ENCODE data around the gene SRXN1.
"Not testable (repeated sequence)": the region's sequence is repeated elsewhere in the genome, so short reads cannot be mapped to it uniquely, and the experiment has no call there.

SRXN1 gene

DNA sequence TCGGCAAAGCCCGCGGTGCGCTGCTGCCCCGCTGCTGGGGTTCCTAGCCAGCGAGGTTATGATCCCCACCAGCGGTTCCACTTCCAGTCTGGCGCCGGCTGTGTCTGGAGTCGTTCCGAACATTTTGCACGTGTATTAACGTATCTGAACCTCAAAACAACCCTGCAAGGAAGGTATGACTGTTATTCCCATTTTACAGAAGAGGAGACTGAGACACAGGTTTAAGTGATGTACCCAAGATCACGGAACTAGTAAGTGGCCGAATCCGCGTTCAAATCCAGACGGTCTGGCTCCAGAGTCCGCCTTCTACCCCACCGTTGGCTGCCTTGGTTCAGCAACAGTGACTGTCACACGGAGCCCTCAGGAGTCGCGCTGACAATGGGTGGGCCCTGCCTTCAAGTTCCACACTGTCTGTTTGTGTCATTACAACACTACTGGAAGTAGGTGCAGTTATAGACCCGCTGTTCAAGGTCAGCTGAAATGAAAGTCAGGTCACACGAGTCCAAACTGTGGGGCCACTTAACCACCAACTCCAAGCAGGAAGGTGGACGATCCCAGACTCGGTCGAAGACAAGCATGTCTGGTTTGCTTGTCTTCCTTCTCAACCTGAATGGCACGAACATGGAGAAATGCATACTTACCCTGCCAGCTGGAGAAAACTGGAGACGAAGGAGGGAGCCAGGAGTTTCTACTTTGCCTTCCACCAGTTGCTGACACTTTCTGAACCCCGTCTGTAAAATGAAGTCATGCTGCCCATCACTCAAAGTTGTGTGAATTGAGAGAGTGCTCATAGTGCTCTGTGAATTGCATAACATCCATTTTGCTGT is 803 bp upstream of the SRXN1 start:
- no peak for DNase-seq

GRCh38 chr20:652615-653109 is 338 bp downstream of the SRXN1 start:
- no peak for DNase-seq

DNA sequence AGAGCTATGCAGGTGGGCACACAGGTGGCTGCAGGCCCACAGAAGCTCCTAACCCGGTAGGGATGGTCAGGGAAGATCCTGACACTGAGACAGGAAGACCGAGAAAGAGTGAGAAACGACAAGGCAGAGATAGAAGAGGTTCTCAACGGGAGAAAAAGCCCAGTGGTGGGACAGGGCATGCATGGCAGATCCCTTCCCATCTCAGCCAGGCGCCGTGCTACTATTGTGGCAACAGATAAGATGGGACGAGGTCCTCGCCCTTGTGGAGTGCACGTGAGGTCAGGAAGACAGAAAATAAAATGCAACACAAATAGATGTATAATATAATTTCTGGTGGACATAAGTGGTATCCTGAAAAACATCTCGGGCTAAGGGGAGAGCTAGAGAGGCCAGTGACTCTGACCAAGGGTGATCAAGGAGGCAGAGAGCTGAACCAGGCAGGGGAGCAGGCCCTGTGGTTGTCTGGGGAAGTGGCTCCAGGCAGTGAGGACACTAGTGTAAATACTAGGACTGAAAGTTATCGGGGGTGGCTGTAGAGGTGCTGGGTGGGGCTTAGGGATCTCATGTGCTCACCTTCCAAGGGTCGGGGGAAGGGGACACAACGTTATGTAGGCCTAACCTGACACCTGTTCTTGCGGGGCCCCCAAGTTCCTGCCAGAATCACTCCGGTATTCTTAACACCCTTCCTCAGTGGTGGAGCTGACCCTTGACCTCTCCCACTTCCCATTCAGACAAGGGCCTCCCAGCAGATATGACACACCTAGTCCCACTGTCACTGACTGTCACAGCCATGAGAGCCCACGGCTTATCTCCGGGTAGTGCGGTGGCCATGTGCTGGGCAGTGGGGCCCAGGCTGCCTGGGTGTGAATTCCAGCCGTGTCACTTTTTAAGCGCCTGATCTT is 1.0 kb downstream of the SRXN1 start:
- DNase-seq = no peak

DNA sequence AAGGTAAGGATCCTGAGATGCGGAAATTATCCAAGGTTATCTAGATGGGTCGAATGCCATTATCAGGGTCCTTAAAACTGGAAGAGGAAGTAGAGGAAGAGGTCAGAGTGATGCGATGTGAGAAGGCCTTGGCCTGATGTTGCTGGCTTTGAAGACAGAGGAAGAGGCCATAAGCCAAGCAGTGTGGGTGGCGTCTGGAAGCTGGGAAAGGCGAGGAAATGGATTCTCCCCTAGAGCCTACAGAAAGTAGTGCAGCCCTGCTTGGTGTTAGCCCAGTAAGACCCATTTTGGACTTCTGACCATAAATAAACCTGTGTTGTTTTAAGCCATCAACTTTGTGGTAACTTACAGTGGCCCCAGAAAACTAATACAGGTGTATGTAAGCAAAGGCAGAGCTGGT is 2.0 kb downstream of the SRXN1 start:
- DNase-seq = no peak

DNA sequence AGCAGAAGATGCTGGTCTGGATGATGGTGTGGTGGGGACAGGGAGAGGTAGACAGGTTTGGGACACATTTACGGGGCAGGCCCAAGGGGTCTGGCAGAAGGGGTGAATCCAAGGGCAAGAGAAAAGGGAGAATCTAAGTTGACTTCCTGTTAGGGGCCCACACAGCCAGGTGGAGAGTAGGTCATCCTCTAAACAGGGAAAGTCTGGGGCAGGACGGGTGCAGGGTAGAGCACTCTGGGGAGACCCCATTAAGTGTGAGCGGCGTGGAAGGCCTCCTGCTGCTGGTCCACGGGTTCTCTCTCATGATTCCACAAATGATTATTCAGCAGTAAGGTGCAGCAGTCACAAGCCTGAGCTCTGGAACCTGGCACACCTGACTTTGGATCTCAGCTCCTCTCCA is 2.7 kb downstream of the SRXN1 start:
- no peak for DNase-seq

DNA sequence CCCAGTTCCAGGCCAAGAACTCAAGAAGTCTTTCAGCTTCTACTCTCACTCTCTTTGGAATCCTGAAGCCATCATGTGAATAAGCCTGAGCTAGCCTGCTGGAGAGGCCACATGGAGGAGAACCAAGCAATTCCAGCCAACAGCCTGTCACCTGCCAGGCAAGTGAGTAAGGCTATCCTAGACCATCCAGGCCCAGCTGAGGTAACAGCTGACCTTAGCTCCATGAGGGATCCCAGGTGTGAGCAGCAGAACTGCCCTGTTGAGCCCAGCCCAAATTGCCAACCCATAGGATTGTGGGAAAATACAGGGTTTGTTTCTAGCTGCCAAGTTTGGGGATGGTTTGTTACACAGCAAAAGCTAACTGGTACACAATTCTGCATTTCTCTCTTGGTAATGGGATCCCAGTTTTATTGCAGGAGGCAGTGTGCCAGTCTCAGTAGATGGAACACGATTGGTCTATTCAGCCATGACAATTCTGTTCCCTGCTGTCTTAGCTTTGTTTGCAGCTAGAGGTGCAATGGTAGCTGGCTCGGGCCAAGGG is 5.5 kb downstream of the SRXN1 start:
- no peak for DNase-seq

GRCh38 chr20:646868-647233 is 6.1 kb downstream of the SRXN1 start:
- DNase-seq = no peak

DNA sequence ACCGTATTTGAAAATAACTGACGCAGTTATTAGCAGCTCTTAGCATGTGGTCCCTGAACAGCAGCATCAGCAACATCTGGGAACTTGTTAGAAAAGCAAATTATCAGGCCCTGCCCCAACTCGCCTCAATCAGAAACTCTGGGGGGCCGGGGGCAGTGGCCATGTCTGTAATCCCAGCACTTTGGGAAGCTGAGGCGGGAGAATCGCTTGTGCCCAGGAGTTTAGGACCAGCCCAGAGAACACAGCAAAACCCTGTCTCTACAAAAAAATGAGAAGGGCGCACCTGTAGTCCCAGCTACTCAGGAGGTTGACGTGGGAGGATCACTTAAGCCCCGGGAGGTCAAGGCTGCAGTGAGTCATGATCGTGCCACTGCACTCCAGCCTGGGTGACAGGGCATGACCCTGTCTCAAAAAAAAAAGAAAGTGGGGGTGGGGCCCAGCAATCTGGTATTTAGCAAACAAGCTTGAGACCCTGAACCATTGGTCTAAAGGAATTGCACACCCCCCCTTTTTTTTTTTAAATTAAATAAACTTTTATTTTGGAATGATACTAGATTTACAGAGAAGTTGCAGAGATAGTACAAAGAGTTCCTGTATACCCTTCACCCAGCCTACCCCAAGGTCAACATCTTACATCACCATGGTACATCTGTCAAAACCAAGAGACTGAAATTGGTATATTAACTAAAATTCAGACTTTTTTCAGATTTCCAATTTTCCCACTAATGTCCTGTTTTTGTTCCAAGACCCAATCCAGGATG is 6.7 kb downstream of the SRXN1 start:
- DNase-seq = no peak

DNA sequence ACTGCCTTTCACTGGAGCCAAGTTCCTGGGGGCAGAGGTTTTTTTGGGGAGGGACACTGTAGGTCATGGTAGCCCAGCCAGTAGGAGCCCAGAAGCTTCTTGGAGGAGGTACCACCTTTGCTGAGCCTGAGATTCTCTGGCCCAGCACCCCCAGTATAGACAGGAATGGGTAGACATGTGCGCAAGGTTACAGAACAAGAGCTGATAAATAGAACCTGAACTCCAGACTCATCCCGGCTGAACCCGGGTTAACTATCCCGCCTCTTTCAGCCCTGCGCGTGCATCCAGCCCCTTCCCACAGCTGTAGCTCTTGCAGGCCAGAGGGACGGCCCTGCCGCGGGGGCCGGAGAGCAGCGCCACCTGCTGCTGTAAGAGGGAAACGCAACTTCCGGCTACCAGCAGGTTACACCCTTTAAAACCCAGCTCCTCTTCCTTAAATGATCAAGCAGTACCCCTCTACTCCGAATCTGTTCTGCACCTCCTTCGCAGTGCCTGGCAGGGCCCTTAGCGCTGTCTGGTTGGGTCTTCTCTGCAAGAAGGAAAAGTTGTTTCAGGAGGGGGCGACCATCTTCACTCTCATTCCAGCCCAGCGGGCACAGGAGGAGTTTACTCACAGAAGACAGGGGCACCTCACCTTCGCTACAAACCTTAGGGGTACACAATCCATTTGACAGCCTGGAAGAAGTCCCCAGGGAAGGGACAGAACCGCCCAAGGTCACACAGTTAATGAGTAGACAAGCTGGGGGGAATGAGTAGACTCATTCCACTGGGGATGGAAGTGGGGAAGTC is 7.5 kb downstream of the SRXN1 start:
- peak; percentile 72 for DNase-seq

DNA sequence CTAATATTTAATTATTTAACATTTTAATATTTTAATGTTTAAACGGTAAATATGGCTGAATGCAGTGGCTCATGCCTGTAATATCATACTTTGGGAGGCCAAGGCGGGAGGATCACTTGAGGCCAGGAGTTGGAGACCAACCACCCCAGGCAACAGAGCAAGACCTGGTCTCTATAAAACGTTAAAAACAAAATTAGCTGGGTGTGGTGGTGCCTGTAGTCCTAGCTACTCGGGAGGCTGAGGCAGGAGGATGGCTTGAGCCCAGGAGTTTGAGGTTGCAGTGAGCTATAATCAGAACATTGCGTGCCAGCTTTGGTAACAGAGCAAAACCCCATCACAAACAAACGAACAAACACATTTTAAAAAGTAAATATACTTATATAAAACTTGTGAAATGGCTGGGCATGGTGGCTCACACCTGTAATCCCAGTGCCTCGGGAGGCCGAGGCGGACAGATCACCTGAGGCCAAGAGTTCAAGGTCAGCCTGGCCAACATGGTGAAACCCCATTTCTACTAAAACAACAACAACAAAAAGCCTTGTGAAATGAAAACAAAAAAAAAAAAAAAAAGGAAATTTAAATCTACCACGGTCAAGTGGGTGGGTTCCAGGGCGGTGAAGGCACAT is 8.2 kb downstream of the SRXN1 start:
- no peak for DNase-seq

- no peak for DNase-seq
Observed at GRCh38 chr20:642398-643174, 10.4 kb downstream of the SRXN1 start.

- DNase-seq = not testable (repeated sequence)
Observed at GRCh38 chr20:642013-642397, 11.0 kb downstream of the SRXN1 start.

GRCh38 chr20:641516-641875 is 11.5 kb downstream of the SRXN1 start:
- DNase-seq = peak; percentile 16

GRCh38 chr20:640674-641515 is 12.1 kb downstream of the SRXN1 start:
- no peak for DNase-seq

- no peak for DNase-seq
Observed at GRCh38 chr20:638579-638978, 14.4 kb downstream of the SRXN1 start.

- no peak for DNase-seq
Observed at GRCh38 chr20:637559-637958, 15.4 kb downstream of the SRXN1 start.

GRCh38 chr20:635893-636338 is 17.1 kb downstream of the SRXN1 start:
- DNase-seq = no peak

- no peak for DNase-seq
Observed at GRCh38 chr20:635028-635892, 17.7 kb downstream of the SRXN1 start.

Measured in NCI-H526 treated with DMSO at 0.1 percent for 48 hours (cell line).